SIG-M5 treated with dmso at 0.1 percent for 504 hours (cell line): Measurements from ENCODE around the gene TSBP1.
A peak's percentile ranks its signal among the peaks of the same experiment; 100 is the strongest.

Source experiments
- DNase-seq: peaks from one replicate; lab custom pipeline; 2025; ENCODE audit not compliant: unreplicated experiment; lab: John Stamatoyannopoulos, UW

Gene TSBP1

GRCh38 chr6:32371803-32372202 lies at the start of gene TSBP1:
Gene TSBP1, minus strand, starts transcription at chr6:32371903. Its CDS starts 197 bp downstream, at chr6:32371706.
- no peak for DNase-seq

DNA sequence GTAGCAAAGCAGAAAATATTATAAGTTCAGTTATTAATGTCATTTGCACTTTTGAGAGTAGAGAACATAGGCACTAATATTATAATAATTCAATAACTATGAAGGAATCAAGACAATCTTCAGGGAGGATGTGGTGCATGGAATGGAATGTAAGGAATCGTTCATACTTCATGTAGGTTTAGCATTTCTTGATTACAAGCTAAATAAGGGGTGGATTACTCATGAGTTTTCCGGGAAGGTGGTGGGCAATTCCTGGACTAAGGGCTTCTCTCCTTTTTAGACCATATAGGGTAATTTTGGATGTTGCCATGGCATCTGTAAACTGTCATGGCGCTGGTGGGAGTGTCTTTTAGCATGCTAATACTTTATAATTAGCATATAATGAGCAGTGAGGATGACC lies 44.3 kb upstream of the TSBP1 start:
- DNase-seq = no peak

DNA sequence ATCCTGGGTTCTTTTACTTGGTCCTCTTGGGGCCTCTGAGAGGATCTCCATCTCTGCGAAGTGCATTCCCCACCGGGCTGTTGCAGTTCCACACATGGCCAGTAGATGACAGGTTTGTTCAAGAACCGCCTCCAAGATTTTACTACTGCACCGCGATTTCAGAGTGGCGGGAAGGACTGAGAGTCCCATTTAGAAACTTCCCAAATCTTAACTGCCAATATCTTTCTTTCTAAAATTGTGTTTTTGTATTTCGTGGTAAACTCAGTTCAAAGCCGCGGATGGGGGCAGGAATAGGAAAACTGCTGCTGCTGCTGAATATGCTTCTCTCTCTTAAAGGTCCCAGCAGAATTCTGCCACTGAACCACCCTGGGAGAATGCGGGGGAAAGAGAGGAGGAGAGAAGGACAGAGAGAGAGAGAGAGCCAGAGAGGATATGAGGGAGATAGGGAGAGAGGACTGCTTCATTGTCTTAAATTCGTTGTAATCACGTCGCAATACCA lies 43.9 kb upstream of the TSBP1 start:
- peak; percentile 53 for DNase-seq

GRCh38 chr6:32413427-32414047 lies 41.8 kb upstream of the TSBP1 start:
- DNase-seq = peak; percentile 49

DNA sequence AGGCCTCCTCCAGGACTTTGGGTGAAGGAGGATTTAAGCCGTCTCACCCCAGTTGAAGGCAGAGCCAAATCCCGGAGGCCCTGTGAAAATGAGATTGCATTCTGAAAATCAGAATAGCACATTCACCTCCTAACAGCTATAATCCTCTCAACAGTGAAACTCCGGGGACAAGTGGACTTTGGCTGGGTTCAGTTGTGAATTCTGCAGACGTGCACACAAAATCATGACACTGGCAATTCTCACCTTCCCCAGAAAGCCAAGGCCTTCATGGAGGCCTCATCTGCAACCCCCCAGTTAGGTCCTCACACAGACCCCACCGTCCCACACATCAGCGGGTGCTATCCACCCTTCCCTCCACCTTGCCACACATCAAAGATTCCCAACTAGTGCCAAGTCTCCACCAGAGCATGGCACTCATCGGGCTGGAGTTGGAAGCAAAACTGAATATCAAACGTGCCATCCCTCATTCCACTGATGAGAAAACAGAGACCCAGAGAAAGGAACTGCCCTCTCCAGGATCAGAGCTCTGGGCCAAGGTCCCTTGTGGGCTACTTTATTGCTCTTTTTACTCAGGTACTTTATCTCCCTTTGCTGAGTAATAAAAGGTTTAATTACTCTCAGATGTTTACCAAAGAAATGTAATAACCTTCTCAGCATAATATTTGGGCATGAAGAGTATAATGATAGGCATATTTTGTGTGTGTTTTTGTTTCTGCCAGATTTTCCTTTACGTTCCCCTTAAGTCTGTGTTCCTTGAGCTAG lies 40.0 kb upstream of the TSBP1 start:
- DNase-seq = no peak

GRCh38 chr6:32410906-32411305 lies 39.2 kb upstream of the TSBP1 start:
- no peak for DNase-seq

DNA sequence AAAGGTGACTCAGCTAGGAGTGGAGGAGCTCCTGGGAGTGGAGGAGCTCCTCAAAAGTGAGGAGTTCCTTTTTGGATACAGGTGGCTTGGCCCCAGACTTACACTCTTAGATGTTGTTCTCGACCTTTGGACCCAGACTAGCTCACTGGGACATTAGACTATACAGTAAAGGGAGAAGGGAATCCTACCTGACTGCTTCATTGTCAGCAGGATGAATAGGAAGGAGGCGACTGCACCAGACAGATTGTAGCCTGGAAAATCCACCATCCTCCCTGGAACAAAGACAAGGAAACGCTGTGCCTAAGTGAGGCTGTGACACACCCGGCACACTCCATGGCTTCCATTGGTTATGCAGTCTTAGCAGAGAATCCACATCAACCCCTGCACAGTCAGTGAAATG lies 35.2 kb upstream of the TSBP1 start, which contains the start of gene BTNL2:
BTNL2 (minus strand) TSS at position 325 of the 400 bp plus-strand sequence; CDS start at position 267, 58 bp downstream.
- DNase-seq = no peak

DNA sequence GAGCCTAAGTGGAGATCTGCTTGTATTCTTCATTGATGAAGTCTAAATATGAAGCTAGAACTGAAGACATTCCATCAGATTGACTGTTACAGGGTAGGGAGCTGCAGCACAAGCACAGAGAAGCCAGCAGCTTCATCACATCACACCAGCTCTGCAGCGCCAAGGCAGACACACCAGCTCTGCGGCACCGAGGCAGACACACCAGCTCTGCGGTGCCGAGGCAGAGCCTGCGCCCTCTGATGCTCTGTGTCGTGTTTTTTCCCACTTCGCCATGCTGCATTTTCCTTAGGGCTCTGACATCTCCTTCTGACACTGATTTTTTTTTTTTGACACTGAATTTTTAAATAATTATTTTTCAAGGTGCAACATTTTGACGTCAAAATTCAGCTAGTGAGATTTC lies 34.5 kb upstream of the TSBP1 start:
- no peak for DNase-seq

- no peak for DNase-seq
These were observed 34.0 kb upstream of the TSBP1 start for GRCh38 chr6:32405656-32406055.

- no peak for DNase-seq
These were observed 31.1 kb upstream of the TSBP1 start for GRCh38 chr6:32402812-32403211.

DNA sequence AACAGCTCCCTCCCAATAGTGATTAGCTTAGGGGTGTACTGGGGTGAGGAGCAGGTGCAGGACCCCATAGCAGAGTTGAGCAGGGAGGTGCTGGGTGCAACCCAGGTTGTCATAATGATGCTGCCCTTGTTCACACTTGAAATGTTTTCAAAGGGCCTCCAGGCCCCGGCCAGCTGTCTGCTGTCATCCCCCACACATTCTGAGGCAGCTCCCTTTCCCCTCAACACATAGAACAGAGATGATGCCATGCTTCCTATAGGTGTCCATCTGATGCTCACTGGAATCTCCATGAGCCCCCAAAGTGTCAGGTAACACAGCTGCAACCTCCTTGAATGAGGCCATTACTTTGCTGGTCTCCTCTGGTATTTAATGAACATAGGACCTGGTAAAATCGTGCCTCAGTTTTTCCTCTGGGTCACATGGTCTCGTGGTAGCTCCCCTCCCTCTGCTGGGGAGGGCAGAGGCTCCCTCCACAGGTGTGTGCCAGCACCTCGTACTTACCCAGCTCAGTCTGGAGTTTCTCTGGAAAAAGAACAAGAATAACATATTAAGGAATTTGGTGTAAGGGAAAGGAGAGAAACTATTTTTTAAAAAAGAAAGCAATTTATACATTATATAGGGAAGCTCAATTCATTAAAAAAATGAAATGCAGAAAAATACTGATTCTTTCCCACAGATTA lies 29.7 kb upstream of the TSBP1 start:
- no peak for DNase-seq

DNA sequence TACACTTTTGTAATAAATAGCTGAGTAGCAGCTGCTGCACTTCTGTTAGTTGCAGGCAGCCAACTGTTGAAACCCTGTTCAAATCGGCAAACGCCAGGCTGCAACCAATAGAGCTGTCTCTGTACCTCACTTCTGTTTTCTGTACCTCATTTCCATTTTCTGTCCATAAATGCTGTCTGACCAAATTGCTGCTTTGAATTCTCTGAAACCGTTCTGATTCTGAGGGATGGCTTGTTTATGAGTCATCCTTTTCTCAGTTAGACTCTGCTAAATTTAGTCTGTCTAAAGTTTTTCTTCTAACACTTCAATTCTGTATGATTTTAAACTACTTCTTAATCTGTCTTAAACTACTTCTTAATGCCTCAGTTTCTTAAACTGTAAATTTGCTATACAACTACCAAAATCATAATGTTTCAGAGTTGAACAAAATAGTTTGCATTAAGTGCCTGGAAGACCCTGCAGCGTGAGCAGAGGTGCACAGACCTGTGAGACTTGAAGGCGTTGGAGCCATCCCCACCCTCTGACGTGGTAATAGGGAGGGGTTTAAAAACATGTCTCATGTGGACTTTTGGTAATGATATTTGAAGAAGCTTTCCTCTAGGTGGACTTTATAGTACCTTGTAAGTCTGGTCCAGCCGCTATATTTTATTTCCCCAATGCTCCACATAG lies 25.7 kb upstream of the TSBP1 start:
- DNase-seq = no peak

DNA sequence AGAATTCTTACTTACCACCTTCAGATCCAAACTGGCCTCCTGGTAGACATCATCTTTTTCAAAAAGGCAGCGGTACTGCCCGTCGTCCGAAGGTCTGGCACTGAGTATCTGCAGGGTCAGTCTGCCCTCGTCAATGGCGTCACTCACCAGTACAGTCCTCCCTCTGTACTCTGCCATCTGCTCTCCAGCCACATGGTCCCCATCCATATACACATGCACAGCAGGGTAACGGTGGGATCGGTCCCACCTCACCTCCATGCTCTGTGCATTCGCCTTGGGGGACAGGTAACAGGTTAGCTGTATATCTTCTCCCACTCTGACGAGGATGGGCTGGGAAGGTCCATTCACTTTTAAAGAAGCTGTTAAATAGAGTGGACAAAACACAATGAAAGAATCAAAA lies 24.3 kb upstream of the TSBP1 start:
- DNase-seq = no peak

DNA sequence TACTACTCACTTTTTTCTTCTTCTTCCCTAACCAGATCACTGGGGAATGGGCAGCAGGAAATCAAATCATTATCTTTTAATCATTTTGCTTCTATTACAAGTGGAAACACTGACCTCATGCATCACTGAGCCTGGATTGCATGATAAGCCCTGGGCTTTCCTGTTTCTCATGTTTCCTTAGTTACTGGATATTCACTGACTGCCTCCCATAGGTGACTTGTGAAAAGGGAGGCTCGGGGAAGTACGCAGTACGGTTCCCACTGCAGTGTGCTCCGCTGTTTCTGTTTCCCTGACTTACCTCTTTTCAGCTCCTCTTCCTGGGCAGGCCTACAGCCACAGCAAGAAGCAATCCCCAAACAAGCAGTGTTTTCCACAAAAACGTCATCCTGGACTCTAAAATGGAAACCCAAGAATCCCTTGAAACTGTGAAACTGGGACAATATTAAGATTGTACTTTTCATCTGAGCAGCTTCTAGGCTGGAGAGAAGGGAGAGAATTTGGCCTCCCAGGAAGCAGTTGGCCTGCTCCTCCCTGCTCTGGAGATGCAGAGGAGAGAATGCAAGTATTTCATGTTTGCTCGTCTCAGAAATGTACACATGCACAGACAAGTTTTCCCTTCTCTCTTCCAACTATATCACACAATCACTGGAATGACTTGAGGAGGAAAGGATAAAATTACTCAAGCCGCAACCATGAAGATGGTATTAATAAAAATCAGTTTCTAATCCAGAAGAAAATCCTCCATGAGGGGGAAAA lies 22.1 kb upstream of the TSBP1 start:
- no peak for DNase-seq

DNA sequence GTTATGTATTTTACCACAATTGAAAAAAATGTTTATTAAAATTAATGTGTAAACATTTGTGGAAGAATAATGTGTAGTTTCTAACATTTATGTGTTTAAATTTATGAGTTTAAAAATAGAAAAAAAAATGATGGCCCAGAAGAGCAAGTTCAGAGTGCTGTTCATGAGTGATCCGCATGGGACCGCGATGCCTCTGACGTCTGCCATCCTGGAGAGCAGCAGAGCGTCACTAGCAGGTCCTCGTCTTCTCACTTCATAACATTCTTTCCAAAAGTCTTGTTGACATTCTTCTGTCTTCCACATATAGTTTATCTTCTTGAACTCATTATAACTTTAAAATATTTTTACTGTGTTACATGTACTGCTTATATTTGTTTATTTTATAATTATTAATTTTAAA lies 19.8 kb upstream of the TSBP1 start:
- no peak for DNase-seq

GRCh38 chr6:32387589-32388340 lies 16.1 kb upstream of the TSBP1 start:
- no peak for DNase-seq

- DNase-seq = no peak
These were observed 14.3 kb upstream of the TSBP1 start for GRCh38 chr6:32386040-32386439.

DNA sequence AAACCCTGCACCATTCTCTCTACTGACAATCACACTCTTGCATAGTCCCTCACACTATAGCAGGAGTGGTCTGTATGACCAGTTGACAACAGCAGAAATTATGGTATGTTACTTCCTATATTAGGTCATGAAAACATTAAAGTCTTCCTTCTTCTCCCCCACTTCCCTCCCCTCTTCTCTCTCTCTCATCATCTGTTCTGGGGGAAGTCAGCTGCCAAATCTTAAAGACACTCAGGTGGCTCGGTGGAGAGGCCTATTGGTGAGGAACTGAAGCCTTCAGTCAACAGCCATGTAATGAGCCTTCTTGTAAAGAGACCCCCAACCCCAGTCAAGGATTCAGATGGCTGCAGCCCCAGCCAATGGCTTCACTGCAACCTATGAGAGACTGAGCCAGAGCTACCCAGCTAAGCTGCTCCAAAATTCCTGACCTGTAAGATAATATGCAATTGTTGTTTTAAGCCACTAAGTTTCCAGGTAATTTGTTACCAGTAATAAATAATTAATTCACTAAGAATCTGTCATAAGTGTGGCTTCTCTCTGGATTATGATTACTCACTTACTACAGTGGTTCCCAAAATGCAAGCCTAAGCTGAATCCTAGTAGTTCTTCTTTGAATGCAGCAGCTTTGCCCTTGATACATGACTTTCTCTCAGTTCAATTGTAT lies 11.2 kb upstream of the TSBP1 start:
- no peak for DNase-seq

GRCh38 chr6:32379545-32379944 lies 7.8 kb upstream of the TSBP1 start:
- no peak for DNase-seq
